DOHH2 (cell line): ENCODE results near the gene MED23.

Experiments
- H3F3A ChIP-seq: fragments of 200-600 bp; sonication (generic), shearing (Covaris generic); 2 replicates; pipeline ENCODE4 v1.6.0; 2016; ENCODE audit warnings: antibody characterized with exemption, mild to moderate bottlenecking; ENCODE audit not compliant: control insufficient read depth, insufficient read depth
- H3K27ac ChIP-seq: fragments of 200-600 bp; sonication (generic); 2 replicates; pipeline ENCODE4 v1.5.1; 2014; ENCODE audit warnings: low read depth, mild to moderate bottlenecking, low read length, moderate library complexity
- H3K27me3 ChIP-seq: fragments of 200-600 bp; sonication (generic); 2 replicates; pipeline ENCODE4 v1.6.1; 2014; ENCODE audit warnings: mild to moderate bottlenecking, low read length, mixed read lengths; ENCODE audit not compliant: control insufficient read depth
- H3K36me3 ChIP-seq: fragments of 200-600 bp; sonication (generic); 2 replicates; pipeline ENCODE4 v1.6.1; 2014; ENCODE audit warnings: mild to moderate bottlenecking, low read length, moderate library complexity, mixed read lengths; ENCODE audit not compliant: control insufficient read depth
- H3K4me1 ChIP-seq: fragments of 200-600 bp; sonication (generic); 2 replicates; pipeline ENCODE4 v1.6.1; 2014; ENCODE audit warnings: mild to moderate bottlenecking, low read length, mixed read lengths; ENCODE audit not compliant: control insufficient read depth
- H3K4me2 ChIP-seq: fragments of 200-600 bp; sonication (generic); 2 replicates; pipeline ENCODE4 v1.6.0; 2014; ENCODE audit warnings: mild to moderate bottlenecking, low read length, moderate library complexity
- H3K4me3 ChIP-seq: fragments of 200-600 bp; sonication (generic); 2 replicates; pipeline ENCODE4 v1.5.1; 2014; ENCODE audit warnings: mild to moderate bottlenecking, low read length, mixed read lengths
- H3K79me2 ChIP-seq: fragments of 200-600 bp; sonication (generic); 2 replicates; pipeline ENCODE4 v1.6.1; 2014; ENCODE audit warnings: mild to moderate bottlenecking, low read length, mixed read lengths; ENCODE audit not compliant: control insufficient read depth
- H3K9me2 ChIP-seq: fragments of 200-600 bp; sonication (generic); replicated peaks from 2 replicates; pipeline ENCODE4 v1.6.1; 2014; ENCODE audit warnings: mild to moderate bottlenecking, low read length, mixed read lengths; ENCODE audit not compliant: control insufficient read depth
- H3K9me3 ChIP-seq: fragments of 200-600 bp; sonication (generic); 2 replicates; pipeline ENCODE4 v1.6.1; 2014; ENCODE audit warnings: antibody characterized with exemption, low read length, mixed read lengths; ENCODE audit not compliant: control insufficient read depth, insufficient read depth
- H4K20me1 ChIP-seq: fragments of 200-600 bp; sonication (generic); 2 replicates; pipeline ENCODE4 v1.6.0; 2014; ENCODE audit warnings: low read depth, mild to moderate bottlenecking, antibody characterized with exemption, low read length, moderate library complexity; ENCODE audit not compliant: control insufficient read depth, insufficient read depth
- EZH2phosphoT487 ChIP-seq: fragments of 200-600 bp; sonication (generic); IDR thresholded peaks from 2 replicates; pipeline ENCODE4 v1.6.1; 2017; ENCODE audit warnings: borderline replicate concordance, mild to moderate bottlenecking, antibody characterized with exemption, low read length, moderate library complexity, mixed read lengths
- TF ChIP-seq, protein P1 (sequence below): fragments of 200-600 bp; sonication (generic); IDR thresholded peaks from one replicate; pipeline ENCODE4 v1.5.1; 2014; ENCODE audit warnings: antibody characterized with exemption, mild to moderate bottlenecking, low read depth, low read length; ENCODE audit not compliant: poor library complexity, severe bottlenecking

The MED23 gene

DNA sequence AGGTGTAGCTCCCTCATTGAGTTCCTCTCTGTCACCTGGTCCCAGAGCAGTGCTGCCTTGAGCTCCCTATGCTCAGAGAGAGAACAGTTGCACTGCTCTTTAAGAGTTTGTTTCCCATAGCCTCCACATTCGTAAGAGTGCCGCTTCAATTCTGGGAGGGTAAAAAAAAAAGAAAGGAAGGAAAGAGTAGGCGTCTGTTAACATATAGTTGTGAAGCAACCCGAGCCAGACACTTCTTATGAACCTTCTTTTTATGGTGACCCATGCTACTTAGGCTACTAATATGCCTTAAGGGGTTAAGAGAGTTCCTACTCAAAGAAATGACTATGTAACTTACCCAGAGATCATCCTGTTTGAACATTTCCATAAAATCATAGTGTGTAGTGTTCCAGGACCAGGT, 59.3 kb downstream of the MED23 start:
- Histone ChIP-seq H3K27ac (no peak overlapping the region), H3K4me1 (peaks cover 8% of the 10 kb centered on the region), H3K4me3 (no peak overlapping the region), H3F3A (no peaks in the 10 kb centered on the region), H3K4me2 (no peak overlapping the region), H3K9me2 (no peaks in the 10 kb centered on the region), H4K20me1 (no peaks in the 10 kb centered on the region), H3K79me2 (no peaks in the 10 kb centered on the region), H3K9me3 (no peaks in the 10 kb centered on the region), H3K36me3 (no peaks in the 10 kb centered on the region), H3K27me3 (no peaks in the 10 kb centered on the region)
- TF ChIP-seq, protein P1, sequence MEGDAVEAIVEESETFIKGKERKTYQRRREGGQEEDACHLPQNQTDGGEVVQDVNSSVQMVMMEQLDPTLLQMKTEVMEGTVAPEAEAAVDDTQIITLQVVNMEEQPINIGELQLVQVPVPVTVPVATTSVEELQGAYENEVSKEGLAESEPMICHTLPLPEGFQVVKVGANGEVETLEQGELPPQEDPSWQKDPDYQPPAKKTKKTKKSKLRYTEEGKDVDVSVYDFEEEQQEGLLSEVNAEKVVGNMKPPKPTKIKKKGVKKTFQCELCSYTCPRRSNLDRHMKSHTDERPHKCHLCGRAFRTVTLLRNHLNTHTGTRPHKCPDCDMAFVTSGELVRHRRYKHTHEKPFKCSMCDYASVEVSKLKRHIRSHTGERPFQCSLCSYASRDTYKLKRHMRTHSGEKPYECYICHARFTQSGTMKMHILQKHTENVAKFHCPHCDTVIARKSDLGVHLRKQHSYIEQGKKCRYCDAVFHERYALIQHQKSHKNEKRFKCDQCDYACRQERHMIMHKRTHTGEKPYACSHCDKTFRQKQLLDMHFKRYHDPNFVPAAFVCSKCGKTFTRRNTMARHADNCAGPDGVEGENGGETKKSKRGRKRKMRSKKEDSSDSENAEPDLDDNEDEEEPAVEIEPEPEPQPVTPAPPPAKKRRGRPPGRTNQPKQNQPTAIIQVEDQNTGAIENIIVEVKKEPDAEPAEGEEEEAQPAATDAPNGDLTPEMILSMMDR = no peak
- no peak for TF ChIP-seq EZH2phosphoT487

DNA sequence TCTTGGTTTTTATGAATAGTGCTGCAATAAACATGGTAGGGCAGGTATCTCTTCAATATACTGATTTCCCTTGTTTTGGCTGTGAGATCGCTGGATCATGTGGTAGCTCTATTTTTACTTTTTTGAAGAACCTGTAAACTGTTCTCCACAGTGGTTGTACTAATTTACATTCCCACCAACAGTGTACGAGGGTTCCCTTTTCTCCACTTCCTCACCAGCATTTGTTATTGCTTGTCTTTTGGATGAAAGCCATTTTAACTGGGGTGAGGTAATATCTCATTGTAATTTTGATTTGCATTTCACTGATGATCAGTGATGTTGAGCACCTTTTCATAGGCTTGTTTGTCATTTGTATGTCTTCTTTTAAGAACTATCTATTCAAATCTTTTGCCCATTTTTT, 63.0 kb downstream of the MED23 start:
- Histone ChIP-seq H3K27me3 (no peaks in the 10 kb centered on the region), H3K4me2 (no peak overlapping the region)
- TF ChIP-seq, protein P1 = no peak

DNA sequence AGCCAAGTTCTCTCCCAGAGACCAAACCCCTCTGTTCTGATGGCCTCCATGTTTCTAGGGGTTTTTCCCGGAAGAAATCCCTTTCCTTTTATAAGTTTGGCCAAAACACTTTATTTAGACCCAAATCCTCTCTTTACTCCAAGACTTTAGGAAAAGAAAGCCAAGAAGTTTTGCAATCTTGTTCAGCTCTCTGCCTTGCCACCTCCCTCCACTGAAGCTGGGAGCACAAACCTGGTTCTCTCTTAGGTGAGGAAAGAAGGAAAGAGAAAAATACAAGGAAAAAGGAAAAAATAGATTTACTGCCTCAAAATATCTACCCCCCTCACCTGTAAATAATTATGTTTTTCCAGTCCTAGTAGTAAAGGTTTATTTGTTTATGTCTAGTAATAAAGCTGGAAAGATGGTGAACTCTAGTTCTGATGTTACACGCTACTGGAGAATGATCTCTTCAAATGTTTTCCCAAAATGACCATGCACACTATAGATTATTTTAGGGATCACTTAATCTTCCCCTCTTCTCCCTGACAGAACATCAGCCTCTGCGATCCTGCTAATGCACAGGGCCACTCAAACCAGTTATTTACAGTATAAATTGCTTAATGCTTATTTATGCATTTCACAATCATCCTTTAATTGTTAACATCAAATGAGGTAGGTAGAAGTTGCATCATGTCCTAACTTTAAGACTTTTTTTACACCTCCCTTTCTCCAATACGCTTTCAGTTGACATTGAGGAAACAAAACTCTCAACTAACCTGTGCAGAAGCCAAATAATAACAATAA, 65.9 kb downstream of the MED23 start:
- peaks cover 8% of the 10 kb centered on the region for H3K4me1 ChIP-seq
- H3K79me2 ChIP-seq = no peaks in the 10 kb centered on the region
- no peaks in the 10 kb centered on the region for H3F3A ChIP-seq
- no peak overlapping the region for H3K4me2 ChIP-seq
- no peaks in the 10 kb centered on the region for H3K9me3 ChIP-seq
- no peaks in the 10 kb centered on the region for H3K27me3 ChIP-seq
- H4K20me1 ChIP-seq = no peaks in the 10 kb centered on the region
- no peaks in the 10 kb centered on the region for H3K36me3 ChIP-seq
- TF ChIP-seq EZH2phosphoT487 = no peak
- TF ChIP-seq, protein P1 = no peak
- H3K27ac ChIP-seq = no peak overlapping the region
- no peak overlapping the region for H3K4me3 ChIP-seq
- no peaks in the 10 kb centered on the region for H3K9me2 ChIP-seq

More for the DNA sequence above, 63.0 kb downstream of the MED23 start:
- H3F3A ChIP-seq = no peaks in the 10 kb centered on the region
- peaks cover 8% of the 10 kb centered on the region for H3K4me1 ChIP-seq
- no peak overlapping the region for H3K27ac ChIP-seq
- no peaks in the 10 kb centered on the region for H3K79me2 ChIP-seq
- no peaks in the 10 kb centered on the region for H3K9me3 ChIP-seq
- H3K4me3 ChIP-seq = no peak overlapping the region
- H3K9me2 ChIP-seq = no peaks in the 10 kb centered on the region
- H4K20me1 ChIP-seq = no peaks in the 10 kb centered on the region
- H3K36me3 ChIP-seq = no peaks in the 10 kb centered on the region
